ENCODE data around the gene HES2. TPM values are rescaled to one million over a fixed set of nuclear protein-coding genes. Genes with fewer than 3 reads are reported as not detected.
"Not testable (repeated sequence)": the region's sequence is repeated elsewhere in the genome, so short reads cannot be mapped to it uniquely, and the experiment has no call there.

HES2 gene
- total RNA-seq, 1 donor from 2014 or later, result 9.9 TPM

DNA sequence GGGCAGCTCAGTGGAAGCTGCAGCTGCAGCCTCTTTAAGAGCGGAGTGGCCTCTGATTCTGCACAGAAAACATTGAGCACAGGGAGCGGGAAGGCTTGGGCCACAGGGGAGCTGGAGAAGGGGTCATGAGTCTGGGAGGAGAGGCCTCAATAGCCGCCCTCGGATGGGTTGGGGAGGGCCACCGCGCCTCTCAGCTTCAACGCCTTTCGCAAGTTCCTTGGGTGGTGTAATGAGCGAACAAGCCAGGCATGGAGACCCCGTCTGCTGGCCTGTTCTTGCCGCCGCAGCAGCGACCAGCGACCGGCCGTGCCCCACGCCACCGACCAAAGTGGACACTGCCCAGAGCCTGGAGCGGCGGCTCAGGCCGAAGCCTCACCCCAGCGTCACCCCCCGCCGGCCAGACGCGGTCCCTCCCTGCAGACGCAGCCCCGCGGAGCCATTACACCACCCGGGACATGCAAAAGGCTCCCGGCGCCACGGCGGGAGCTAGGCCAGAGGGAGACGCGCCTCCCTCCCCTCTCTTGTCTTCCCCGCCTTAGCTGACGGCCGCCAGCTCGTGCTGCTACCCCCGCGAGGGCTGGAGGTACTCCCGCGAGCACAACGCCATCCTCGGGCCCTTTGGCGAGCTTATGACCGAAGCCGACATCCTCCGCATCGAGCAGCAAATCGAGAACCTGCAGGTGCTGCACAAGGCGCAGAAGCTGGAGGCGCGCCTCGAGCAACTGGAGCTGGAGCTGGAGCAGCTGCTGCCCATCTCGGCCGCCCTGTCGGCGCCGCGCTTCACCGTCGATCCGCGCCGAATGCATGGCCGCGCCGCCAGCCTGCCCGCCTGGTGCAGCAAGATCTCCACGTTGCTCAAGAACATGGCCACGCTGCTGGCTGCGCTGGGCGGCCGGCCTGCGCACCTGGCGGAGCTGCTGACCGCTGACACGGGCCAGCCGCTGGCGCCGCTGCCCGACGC is 34.5 kb upstream of the HES2 start:
- DNase-seq, result peak; percentile 33

DNA sequence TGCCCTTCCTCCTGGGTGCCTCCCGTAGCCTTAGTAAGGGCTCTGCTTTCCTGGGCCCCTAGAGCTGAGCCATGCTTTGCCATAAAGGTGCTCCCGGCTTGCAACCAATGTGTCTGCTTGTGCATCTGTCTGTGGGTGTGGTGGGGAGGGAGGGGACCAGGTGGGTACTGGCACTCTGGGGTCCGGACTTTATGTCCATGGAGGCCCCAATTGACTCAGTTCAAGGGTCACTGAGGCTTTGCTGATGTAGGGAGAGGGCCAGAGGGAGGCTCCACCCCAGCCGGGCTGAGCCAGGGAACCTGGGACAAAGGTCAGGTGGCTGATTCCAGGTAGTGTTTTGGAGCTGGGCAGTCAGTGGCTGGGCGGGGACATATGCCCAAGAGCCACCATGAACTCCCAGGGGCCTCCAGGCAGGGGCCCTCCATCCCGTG is 31.2 kb upstream of the HES2 start:
- no peak for DNase-seq

- DNase-seq, result not testable (repeated sequence)
Measured at GRCh38 chr1:6450486-6450885, 30.8 kb upstream of the HES2 start.

DNA sequence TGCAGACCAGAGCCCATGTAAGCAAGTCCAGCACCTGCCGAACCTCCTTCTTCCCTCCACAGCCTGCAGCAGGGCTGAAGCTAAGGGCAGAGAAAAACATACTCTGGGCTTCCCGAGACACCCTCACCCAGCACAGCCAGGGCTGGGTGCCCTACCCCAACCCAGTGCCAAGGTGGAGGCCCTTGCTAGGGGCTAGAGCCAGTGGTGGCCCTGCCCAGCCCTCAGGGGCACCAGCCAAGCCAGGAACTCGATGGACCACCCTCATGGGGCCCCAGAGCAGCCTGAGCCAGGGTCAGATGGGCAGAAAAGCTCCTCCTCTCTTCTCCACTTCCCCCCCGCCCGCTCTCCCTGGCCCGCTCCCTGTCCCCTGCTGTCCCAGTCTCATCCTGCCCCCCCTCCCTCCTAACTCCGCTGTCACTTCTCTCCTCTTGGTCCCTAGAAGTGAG is 30.3 kb upstream of the HES2 start:
- DNase-seq, result no peak

DNA sequence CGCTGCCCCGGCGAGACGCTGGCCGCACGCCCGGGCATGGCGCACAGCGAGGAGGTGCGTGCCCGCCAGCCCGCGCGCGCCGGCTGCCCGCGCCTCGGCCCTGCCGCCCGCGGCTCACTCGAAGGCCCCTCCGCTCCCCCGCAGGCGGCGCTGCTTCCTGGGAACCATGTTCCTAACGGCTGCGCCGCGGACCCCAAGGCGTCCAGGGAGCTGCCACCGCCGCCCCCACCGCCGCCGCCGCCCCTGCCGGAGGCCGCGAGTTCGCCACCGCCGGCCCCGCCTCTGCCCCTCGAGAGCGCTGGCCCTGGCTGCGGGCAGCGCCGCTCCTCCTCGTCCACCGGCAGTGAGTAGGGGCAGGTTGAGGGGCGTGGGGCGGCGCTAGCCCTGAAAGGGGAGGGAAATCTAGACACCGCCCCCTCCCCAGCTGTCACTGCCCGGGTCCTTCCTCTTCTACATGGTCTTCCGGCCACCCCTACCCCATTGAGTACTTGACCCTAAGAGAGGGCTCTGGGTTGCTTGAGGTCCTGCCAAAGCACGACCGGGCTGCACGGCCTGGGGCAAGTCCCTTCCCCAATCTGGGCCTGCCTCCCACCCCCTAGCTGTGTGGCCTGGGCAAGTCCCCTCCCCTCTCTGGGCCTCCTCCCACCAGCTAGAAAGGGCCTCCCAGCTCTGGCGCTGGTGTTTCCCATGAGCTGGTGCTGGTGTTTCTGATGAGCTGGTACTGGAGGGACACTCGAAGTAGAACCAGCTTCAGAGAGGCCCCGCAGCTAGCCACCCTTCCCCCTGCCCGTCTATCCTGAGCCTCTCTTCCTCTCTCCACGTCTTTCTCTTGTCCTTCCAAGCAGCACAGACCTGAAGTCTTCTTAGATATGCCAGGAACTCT is 29.3 kb upstream of the HES2 start:
- peak; percentile 36 for DNase-seq

DNA sequence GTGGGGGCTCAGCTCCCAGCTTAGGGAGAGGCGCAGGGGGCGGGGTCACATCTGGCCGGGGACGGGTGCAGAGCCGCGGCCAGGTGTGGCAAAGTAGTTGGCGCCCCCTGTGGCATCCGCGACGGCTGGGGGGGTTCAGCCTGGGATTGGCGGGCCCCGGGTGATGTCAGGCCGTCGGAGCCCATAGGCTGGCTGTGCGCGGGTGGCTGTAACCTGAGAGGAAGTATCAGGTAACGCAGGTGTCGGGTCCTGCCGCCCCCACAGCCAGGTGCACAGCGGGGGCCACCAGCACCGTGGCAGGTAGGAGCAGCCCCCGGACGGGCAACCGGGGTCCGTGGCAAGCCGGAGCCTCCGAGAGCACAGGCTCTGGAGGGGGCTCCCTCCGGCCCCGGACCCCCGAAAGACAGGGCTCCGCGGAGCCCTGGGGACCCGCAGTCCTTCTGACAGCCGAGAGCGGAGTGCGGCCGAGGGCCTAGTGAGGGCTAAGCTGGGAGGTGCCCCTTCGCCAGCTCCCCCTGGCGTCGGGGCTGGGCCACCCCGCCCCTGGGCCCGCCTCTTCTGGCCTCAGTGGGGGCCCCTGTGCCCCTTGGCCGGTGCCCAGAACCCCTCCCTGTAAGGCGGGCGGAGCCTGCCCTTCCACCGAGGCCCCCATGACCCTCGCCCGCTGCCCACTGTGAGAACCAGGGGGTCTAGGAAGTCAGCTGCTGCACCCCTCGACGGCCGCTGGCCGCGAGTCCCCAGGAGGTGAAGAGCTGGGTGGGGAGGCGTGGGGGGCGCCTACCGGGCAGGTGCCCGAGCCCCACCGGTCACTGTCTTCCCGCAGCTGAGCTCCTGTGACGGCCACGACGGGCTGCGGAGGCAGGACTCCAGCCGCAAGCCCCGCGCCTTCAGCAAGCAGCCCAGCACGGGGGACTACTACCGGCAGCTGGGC is 28.4 kb upstream of the HES2 start:
- DNase-seq, result no peak

GRCh38 chr1:6447016-6447817 is 27.5 kb upstream of the HES2 start:
- DNase-seq, result no peak

DNA sequence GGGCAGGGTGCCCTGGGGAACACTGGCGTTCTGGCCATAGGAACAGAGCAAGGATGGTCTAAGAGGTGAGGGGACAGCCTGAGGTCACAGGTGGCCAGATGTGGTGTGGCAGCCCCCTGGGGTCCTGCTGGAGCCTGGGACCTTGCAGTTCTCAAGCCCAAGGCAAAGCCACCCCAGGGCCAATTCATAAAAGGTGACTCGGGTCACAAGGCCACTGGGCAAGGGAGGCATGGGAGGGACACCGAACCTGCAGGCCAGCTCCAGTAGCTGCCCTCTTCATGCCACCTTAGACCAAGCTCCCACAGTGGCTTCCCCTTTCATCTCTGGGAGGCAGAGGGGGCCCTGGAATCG is 26.9 kb upstream of the HES2 start:
- DNase-seq, result no peak

GRCh38 chr1:6445929-6446328 is 26.2 kb upstream of the HES2 start:
- DNase-seq, result not testable (repeated sequence)

DNA sequence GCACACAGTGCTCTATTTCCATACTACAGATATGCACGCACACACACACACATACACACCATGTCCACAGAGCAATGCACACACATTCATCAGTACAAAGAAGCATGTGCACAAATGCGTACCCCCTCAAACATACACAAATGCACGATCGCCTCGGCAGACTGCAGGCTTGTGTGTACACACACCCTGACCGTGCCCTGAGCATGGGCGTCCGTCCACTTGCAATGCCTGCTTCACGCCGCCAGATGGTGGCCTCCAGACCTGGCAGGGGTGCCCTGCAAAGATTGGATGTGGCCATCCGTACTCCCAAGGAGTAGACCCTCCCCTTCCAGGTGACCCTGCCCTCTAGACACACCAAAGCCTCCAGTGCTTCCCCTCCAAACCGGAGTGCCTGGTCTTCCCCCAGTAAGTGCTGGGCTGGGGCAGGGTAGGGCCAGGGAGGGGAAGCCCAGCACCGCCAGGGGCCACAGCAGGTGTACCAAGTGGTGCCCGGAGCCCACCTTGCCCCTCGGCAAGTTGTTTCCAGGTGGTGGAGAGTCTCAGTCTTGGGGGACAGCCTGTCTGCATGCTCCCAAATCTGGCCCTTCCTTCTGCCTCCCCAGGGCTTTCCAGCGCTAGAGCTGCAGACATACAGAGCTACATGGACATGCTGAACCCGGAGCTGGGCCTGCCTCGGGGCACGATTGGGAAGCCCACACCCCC is 25.5 kb upstream of the HES2 start:
- DNase-seq, result peak; percentile 72

GRCh38 chr1:6444377-6444776 is 24.7 kb upstream of the HES2 start:
- DNase-seq, result no peak

DNA sequence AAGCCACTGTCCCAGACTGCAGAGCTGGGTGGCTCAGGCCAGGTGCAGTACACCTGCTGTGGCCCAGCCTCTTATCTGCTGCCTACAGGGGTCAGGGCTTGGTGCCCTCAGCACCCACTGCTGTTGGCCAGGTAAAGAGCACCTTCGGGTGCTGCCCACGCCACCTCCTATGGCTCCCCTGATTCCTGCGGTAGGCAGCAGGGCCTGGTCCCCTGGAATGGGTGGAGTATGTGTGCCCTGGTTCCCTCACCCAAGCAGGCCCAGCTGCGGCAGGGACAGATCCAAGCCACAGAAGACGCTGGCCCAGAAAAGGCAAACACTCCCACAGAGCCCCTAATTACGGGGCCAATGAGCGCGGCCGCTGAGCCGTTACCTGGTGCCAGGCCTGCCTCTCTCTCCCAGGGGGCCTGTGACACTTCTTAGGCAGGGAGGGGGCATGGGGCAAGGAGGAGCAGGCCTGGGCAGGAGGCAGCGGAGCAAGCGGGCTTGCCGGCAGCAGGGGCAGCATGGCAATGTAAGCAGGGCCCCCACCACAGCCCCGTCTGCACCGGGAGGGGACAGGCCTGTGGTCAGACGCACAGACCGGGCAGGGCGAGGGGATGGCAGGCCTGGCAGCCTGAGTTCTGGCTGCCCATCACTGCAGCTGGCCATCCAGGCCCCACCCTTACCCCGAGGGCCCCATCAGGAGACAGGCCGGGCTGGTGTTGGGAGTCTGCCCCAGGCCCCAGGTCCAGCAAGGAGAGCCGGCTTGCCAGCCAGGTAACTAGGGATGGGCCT is 23.8 kb upstream of the HES2 start:
- no peak for DNase-seq

DNA sequence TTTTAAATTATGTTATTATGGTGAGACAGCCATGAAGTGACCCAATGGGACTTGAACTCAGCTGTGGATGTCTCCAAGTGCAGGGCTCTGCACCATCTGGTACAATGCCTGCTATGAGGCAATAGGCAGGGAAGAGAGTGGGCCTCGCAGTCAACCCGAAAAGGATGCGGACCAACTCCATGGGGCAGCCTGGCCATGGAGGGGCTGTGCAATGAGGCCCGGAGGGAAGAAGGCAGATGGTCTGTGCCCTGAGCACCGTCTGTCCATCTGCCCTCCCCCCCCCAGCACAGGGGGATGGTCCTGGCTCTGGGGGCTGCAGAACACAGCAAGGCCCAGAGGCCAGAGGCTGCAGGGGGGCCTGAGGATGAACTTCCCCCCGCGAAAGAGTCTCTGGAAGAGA is 21.9 kb upstream of the HES2 start:
- DNase-seq, result no peak

- no peak for DNase-seq
Measured at GRCh38 chr1:6440198-6441126, 20.7 kb upstream of the HES2 start.

GRCh38 chr1:6438047-6438525 is 18.4 kb upstream of the HES2 start:
- peak; percentile 79 for DNase-seq

- DNase-seq, result peak; percentile 40
Measured at GRCh38 chr1:6437012-6437700, 17.4 kb upstream of the HES2 start.

- not testable (repeated sequence) for DNase-seq
Measured at GRCh38 chr1:6436277-6436676, 16.6 kb upstream of the HES2 start.

- no peak for DNase-seq
Measured at GRCh38 chr1:6435547-6435946, 15.8 kb upstream of the HES2 start.
